ENCODE results near the gene STYX. TPM values are rescaled to one million over a fixed set of nuclear protein-coding genes. Genes with fewer than 3 reads are reported as not detected.

STYX gene
- total RNA-seq, 1 experiment from 2014 or later, result 16.3 TPM

GRCh38 chr14:52793061-52793460 is 63.1 kb downstream of the STYX start:
- H3K4me3 Mint-ChIP-seq (ENCODE audit: unreplicated experiment), result no peak overlapping the region
- H3K4me1 Mint-ChIP-seq (ENCODE audit: insufficient read depth, unreplicated experiment), result peaks cover 20% of the 10 kb centered on the region
- no peak for DNase-seq (ENCODE audit: unreplicated experiment)
- CTCF ChIA-PET, result no interaction called here
- peaks cover 13% of the 10 kb centered on the region for H3K36me3 Mint-ChIP-seq (ENCODE audit: insufficient read depth, unreplicated experiment)
- no peak overlapping the region for H3K27ac Mint-ChIP-seq (ENCODE audit: low read depth, unreplicated experiment)
- H3K27me3 Mint-ChIP-seq (ENCODE audit: insufficient read depth, unreplicated experiment), result no peaks in the 10 kb centered on the region
- no peak for TF ChIP-seq CTCF (IDR thresholded peaks at IDR 0.05; ENCODE audit: unreplicated experiment)
- intact Hi-C loops (cut with micrococcal nuclease), result no loop called here
- H3K9me3 Mint-ChIP-seq (ENCODE audit: unreplicated experiment), result no peaks in the 10 kb centered on the region
- BruUV-seq (replicated peaks), result no TSS peak
- POLR2A ChIA-PET, result interaction anchor here (0.6 to 1.1 kb wide), 2 partner anchors 10 to 23 kb away, joined by 3 read pairs; no protein-coding TSS in a partner anchor

GRCh38 chr14:52797653-52798052 is 67.7 kb downstream of the STYX start:
- intact Hi-C loops (cut with micrococcal nuclease), result no loop called here
- BruUV-seq (replicated peaks), result no TSS peak
- H3K9me3 Mint-ChIP-seq (ENCODE audit: unreplicated experiment), result peaks cover 8% of the 10 kb centered on the region
- no peaks in the 10 kb centered on the region for H3K27me3 Mint-ChIP-seq (ENCODE audit: insufficient read depth, unreplicated experiment)
- no peak for TF ChIP-seq CTCF (IDR thresholded peaks at IDR 0.05; ENCODE audit: unreplicated experiment)
- H3K4me1 Mint-ChIP-seq (ENCODE audit: insufficient read depth, unreplicated experiment), result peaks cover 15% of the 10 kb centered on the region
- CTCF ChIA-PET, result no interaction called here
- no peaks in the 10 kb centered on the region for H3K36me3 Mint-ChIP-seq (ENCODE audit: insufficient read depth, unreplicated experiment)
- no peak overlapping the region for H3K27ac Mint-ChIP-seq (ENCODE audit: low read depth, unreplicated experiment)
- no peak overlapping the region for H3K4me3 Mint-ChIP-seq (ENCODE audit: unreplicated experiment)
- POLR2A ChIA-PET, result no interaction called here
- no peak for DNase-seq (ENCODE audit: unreplicated experiment)

DNA sequence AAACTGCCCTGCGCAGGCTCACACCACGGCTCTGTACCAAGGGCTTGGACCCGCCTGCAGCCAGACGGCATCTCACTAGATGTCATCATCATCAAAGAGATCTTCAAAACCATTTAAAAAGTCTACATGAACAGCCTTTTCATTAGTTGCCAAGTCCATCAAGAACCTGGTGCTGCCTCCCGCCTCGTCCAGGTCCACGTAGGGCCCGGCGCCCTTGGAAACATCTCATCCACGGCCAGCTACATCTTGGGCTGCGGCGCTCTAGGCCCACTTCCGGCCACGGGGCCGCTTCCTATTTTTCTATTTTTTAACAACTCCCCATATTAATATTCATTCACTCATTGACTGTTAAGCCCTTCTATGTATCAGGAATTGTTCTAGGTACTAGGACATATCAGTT is 68.9 kb downstream of the STYX start:
- Mint-ChIP-seq H3K27ac (ENCODE audit: low read depth, unreplicated experiment) (no peak overlapping the region), H3K27me3 (ENCODE audit: insufficient read depth, unreplicated experiment) (no peaks in the 10 kb centered on the region), H3K4me3 (ENCODE audit: unreplicated experiment) (no peak overlapping the region), H3K4me1 (ENCODE audit: insufficient read depth, unreplicated experiment) (peaks cover 18% of the 10 kb centered on the region), H3K36me3 (ENCODE audit: insufficient read depth, unreplicated experiment) (no peaks in the 10 kb centered on the region), H3K9me3 (ENCODE audit: unreplicated experiment) (peaks cover 8% of the 10 kb centered on the region)
- TF ChIP-seq CTCF (IDR thresholded peaks at IDR 0.05; ENCODE audit: unreplicated experiment), result no peak
- ChIA-PET POLR2A (no interaction called here), CTCF (no interaction called here)
- no peak for DNase-seq (ENCODE audit: unreplicated experiment)
- no TSS peak for BruUV-seq (replicated peaks)
- intact Hi-C loops (cut with micrococcal nuclease), result no loop called here

- peak overlapping the region; percentile 58 for H3K27ac Mint-ChIP-seq (ENCODE audit: low read depth, unreplicated experiment)
- CTCF ChIA-PET, result interaction anchor here (0.6 to 1.4 kb wide), 3 partner anchors 22 to 552 kb away, joined by 3 to 4 read pairs (median 4); no protein-coding TSS in a partner anchor
- intact Hi-C loops (cut with micrococcal nuclease), result no loop called here
- no peaks in the 10 kb centered on the region for H3K27me3 Mint-ChIP-seq (ENCODE audit: insufficient read depth, unreplicated experiment)
- DNase-seq (ENCODE audit: unreplicated experiment), result peak; percentile 13
- H3K9me3 Mint-ChIP-seq (ENCODE audit: unreplicated experiment), result peaks cover 8% of the 10 kb centered on the region
- TF ChIP-seq CTCF (IDR thresholded peaks at IDR 0.05; ENCODE audit: unreplicated experiment), result no peak
- no TSS peak for BruUV-seq (replicated peaks)
- no peaks in the 10 kb centered on the region for H3K36me3 Mint-ChIP-seq (ENCODE audit: insufficient read depth, unreplicated experiment)
- no peak overlapping the region for H3K4me3 Mint-ChIP-seq (ENCODE audit: unreplicated experiment)
- H3K4me1 Mint-ChIP-seq (ENCODE audit: insufficient read depth, unreplicated experiment), result peaks cover 18% of the 10 kb centered on the region
- POLR2A ChIA-PET, result interaction anchor here (0.6 to 2.1 kb wide), 4 partner anchors 10 to 1596 kb away, joined by 3 to 12 read pairs (median 3); partner anchors contain the start of genes CDKN3 and GNPNAT1
Observed at GRCh38 chr14:52801014-52801712, 71.2 kb downstream of the STYX start.
